IPS DF 4.7 (cell line): ENCODE data around the gene ZNF792.
"Not testable (repeated sequence)": the region's sequence is repeated elsewhere in the genome, so short reads cannot be mapped to it uniquely, and the experiment has no call there.

Experiments
- DNase-seq: peaks from one replicate; pipeline ENCODE4 v3.0.0-alpha.2; 2013; ENCODE audit warnings: low spot score; ENCODE audit errors: extremely low read depth

Gene ZNF792

DNA sequence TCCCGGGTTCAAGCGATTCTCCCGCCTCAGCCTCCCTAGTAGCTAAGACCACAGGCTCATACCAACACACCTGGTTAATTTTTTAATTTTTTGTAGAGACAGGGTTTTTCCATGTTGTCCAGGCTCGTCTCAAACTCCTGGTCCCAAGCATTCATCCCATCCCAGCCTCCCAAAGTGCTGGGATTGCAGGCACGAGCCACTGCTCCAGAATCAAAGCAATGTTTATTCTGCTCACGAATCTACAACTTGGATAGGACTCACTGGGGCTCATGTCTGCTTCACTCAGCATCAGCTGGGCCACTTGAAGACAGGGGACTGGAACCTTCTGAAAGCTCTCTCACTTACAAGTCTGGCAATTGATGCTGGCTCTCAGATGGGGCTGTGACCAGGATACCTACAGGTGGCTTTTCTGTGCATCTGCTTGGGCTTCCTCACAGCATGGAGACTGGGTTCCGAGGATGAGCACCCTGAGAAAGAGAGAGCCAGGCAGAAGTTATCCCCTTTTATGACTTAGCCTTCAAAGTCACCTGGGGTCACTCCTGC lies 8.2 kb upstream of the ZNF792 start:
- DNase-seq = no peak

DNA sequence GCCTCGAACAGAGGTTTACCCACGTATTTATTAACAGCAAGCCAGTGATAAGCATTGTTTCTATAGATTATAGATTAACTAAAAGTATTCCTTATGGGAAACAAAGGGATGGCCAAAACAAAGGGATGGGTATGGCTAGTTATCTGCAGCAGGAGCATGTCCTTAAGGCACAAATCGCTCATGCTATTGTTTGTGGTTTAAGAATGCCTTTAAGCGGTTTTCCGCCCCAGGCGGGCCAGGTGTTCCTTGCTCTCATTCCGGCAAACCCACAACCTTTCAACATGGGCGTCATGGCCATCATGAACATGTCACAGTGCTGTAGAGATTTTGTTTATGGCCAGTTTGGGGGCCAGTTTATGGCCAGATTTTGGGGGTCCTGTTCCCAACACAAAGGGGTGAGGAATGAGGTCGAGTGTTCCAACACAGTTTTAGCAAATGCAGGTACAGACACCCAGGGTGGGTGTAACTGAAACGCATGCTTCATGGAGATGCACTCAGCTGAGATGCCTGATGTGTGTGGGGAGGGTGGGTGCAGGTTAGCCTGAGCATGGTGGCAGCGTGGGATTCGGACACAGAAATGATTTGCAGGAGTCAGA lies 6.3 kb upstream of the ZNF792 start:
- DNase-seq = not testable (repeated sequence)

DNA sequence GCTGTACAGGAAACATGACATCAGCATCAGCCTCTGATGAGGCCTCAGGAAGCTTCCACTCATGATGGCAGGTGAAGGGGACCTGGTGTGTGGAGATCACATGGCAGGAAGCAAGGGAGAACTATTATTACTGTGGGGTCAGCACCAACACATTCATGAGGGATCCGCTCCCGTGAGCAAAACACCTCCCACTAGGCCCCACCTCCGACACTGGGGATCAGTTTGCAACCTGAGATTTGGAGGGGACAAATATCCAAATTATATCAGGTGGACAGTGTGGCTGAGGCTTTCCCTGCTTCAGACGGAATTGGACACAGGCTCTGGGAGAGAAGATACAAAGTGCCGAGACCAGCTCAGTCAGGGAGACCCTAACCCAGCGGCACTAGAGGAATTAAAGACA lies 5.7 kb upstream of the ZNF792 start:
- no peak for DNase-seq

DNA sequence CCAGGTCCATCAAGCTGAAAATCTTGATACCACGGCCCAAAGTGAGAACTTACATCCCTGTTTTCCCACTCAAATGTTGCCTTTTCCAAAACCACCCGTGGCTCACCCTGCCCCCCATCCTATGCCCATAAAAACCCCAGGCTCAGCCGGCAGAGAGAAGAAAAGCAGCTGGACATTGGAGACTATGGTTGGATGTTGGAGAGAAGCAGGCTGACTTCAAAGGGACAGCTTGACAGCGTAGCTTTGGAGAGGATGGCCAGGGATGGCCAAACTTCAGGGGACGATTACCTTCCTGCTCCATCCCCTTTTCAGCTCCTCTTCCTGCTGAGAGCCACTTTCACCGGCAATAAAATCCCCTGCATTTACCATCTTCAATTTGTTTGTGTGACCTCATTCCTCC lies 3.5 kb upstream of the ZNF792 start:
- no peak for DNase-seq

DNA sequence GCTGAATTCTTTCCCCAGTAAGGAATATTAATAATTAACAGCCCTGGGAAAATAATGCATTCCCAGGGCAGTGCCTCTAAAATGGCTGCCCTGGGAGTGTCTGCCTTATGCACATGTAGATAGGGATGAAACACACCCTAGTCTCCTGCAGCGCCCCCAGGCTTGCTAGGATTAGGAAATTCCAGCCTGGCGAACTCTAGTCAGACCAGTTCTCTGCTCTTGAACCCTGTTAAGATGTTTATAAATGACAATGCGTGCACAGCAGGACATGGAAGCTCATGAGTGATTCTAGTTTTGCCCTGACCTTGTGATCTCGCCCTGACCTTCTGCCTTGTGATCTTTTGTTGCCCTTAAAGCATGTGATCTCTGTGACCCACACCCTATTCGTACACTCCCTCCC lies 1.5 kb upstream of the ZNF792 start:
- not testable (repeated sequence) for DNase-seq

DNA sequence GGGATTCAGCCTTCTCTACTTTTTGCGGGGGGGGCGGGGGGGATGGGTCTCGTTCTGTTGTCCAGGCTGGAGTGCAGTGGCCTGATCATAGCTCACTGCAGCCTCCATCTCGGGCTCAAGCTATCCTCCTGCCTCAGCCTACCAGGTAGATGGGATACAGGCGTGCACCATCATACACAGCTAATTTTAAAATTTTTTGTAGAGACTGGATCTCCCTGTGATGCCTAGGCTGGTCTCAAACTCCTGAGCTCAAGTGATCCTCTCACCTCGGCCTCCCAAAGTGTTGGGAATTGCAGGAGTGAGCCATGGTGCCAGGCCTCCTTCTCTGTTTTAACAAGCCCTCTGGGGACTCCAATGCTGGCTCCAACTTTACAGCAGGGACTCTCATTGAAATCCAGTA lies 569 bp upstream of the ZNF792 start:
- DNase-seq = no peak

DNA sequence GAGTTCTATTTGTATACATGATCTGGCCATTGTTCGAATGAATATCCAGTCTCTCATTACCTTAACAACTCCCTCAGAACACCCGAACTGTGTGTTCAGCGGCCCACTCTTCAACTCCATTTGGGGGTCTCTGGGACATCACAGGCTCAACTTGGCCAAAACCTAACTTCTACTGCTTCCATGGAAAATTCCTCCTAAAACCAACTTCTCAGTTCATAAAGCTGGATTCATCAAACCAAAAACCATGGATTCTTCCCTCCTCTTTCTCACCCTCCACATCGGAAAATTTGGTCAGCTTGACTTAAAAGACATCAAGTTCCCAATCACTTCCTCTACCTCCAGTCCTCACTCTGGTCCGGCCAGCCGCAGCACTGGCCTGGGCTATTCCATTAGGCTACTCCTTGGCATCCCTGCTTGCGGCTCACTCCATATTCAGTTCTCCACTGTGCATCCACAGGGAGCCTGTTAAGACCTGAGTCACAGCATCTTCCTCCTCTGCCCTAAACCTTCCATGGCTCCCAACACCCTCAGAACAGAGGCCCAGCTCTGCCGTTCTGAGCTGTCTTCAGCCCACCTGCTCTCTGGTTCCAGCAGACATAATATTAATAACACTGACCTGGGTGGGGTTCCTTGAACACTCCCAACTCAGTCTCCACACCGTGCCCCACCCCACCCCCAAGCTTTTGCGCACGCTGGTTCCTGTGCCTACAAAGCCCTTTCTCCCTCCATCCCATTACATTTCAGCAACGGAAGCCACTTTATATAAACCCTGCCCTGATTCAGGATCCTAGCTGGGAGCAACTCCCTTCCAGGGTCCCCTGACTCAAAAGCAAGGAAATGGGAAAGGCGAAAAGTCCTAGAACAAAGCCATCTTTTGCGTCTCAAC lies 1.1 kb downstream of the ZNF792 start:
- no peak for DNase-seq

DNA sequence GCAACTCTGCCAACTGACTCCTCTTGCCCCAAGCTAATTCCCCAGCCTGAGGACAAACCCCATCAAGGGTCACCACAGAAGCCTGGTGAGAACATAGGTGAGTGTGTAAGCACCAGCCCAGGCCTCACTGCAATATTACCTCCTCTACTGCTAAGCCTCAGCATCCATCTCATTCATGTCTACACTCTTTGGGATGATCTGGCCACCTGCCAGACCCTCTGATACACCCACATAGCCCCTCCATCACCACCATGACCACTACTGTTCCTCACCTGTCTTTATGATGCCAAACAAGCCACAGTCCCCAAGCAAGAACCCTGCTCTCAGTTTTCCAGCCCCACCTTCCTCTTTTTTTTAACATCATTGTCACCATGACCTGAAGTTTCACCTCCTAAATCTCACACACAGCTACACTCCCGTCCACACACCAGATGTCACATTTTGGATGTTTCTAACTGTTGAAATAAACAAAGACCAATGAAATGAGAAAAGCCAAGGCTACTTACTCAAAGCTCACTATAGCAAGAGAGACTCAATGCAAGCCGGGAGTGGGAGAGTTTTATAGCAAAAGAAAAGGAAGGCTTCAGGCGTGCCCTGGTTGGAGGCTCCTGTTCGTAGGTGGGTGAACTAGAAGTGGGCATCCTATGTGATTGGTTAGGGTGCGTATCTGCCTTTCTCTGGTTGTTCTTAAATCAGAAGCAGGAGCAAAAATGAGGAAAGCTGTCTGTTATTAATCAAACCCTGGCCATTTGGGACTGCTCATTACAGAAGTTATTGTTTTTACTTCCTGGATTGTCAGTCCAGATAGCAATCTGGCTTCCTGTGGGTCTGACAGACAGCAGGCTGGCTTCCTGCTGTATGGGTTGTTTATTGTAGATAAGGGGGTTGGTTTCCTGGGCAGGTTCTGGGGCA lies 2.0 kb downstream of the ZNF792 start:
- no peak for DNase-seq

DNA sequence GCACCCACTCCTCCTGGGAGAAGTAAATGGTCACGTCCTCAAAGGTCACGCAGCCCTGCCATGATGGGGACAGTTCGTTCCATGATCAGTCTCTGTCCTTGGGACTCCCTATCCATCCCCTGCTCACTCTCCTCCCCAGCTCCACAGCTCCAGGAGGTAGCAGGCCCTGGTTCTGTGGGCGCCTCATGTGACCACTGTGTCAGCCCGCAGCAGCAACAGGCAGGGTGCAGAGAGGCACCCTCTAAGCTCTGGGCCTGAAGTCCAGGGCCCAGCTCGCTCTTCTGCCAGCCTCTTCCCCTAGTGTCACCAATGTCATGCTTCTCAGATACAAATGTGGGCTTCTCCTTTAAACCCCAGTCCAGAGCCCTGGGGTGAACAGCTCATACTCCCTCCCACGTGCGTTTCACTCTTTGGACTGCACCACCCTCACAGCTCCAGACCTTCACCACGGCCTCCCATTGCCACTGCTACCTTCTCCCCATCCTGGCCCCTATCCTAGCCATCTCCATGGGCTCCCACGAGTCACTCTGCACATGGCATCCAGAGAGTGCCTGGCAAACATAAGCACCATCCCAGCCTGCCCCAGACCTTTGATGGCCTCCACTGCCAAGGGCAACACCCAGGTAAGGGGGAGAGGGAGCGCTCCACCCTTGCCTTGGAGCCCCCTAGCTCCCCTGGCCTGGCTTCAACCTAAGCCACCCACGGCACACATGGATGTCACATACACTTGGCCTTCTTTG lies 2.9 kb downstream of the ZNF792 start:
- no peak for DNase-seq

DNA sequence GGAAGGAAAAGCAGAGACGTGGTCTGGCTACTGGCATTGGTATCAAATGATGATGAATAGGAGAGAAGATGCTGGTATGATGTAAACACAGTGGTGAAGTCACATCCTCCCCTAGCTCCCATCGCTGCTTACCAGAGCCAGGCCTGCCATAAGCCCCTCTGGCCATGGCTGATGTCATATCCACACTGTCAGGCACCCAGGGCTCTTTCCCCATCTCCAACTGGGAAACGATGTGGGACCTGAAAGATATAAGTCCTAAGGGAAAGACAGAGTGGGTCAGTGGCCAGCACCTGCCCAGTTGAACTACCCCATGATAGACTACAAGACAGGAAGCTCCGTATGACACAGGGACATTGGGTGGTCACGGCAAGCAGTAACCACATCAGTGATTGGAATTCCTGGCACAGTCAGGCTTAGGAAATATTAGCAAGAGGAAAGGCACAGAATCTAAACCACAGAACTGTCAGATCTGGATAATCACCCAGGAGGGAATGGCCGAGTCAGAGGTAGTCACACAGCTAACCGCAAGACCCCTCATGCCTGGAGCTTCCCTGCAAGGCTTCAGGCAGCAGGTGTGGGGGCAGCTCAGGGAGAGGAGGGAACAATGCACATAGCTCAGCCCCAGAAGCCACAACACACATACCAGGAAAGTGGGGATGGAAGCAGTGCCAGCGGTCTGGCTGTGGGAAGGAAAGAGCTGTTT lies 3.8 kb downstream of the ZNF792 start:
- no peak for DNase-seq

DNA sequence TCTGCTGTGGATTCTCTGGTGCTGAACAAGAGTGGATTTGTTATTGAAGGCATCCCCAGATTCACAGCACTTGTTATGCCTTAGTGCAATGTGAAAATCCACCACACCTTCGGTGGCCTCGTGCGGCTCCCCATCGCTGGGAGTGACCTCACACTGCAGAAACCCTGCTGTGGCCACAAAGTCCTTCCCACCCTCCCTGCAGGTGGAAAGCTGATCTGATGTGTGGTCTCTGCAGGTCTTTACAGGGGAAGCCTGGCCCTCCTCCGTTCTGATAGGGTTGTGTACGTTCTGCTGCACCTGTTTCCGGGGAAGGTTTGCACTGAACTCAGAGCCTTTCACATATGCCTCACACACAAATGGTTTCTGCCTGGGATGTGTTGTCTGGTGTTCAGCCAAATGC lies 5.0 kb downstream of the ZNF792 start:
- DNase-seq = no peak

DNA sequence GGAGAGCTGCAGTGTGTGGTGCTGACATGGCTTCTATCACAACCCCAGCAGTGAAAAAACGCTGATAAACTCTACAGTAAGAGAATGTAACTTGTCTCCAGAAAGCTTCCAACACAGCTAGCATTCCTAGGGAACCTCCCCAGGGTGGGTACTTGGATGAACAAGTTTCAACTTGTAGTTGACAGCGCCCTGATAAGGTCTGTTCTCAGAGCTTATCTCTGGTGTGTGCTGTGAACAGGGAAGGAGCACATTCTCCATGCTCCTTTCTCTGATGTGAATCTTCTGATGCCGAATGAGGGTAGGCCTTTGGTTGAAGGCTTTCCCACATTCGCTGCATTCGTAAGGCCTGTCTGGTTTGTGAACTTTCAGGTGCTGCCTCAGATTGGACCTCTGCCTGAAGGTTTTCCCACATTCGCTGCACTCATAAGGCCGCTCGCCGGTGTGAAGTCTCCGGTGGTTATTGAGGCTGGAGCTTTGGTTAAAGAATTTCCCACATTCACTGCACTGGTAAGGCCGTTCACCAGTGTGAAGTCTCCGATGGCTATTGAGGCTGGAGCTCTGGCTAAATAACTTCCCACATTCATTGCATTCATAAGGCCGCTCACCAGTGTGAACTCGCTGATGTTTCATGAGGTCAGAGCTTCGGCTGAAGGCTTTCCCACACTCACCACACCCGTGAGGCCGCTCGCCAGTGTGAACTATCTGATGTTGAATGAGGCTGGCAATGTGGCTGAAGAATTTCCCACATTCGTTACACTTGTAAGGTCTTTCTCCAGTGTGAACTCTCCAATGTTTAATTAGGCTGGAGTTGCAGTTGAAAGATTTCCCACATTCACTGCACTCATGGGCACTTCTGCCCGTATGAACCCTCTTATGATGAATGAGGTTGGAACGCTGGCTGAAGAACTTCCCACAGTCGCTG lies 5.9 kb downstream of the ZNF792 start:
- no peak for DNase-seq

DNA sequence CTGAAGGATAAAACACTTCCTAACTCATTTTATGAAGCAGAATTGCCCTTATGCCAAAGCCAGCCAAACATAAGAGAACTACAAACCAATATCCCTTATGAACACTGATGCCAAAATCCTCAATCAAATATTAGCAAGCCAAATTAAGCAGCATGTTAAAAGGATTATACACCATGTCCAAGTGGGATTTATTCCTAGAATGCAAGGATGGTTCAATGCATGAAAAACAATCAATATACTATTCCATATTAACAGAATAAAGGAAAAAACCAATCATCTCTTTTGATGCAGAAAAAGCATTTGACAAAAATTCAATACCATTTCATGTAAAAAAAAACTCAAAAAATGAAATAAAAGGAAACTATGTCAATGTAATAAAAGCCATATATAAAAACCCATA lies 10.9 kb downstream of the ZNF792 start:
- DNase-seq = no peak

DNA sequence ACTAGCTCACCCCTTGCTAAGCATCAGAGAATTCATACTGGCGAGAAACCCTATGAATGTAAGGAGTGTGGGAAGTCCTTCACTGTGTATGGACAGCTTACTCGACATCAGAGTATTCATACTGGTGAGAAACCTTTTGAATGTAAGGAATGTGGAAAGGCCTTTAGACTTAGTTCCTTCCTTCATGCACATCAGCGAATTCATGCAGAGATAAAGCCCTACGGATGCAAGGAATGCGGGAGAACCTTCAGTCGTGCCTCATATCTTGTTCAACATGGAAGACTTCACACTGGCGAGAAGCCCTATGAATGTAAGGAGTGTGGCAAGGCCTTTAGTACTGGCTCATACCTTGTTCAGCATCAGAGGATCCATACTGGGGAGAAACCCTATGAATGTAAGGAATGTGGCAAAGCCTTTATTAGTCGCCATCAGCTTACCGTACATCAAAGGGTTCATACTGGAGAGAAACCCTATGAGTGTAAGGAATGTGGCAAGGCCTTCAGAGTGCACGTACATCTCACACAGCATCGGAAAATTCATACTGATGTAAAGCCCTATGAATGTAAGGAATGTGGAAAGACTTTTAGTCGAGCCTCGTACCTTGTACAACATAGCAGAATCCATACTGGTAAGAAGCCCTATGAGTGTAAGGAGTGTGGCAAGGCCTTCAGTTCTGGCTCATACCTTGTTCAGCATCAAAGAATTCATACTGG lies 20.0 kb downstream of the ZNF792 start:
- DNase-seq = no peak

DNA sequence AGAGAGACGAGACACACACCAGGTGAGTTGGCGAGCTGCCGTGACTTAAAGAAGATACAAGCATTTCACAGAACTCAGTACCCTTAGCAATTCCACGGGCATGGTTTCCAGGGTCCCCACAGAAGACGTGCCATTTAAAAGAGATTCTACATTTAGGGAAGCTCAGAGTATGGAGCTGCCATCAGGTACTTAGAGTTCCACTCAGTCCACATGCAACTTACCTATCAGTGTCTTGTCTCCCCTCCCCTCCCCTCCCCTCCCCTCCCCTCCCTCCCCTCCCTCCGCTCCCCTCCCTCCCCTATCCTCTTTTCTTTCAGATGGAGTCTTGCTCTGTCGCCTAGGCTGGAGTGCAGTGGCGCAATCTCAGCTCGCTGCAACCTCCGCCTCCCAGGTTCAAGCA lies 25.1 kb downstream of the ZNF792 start:
- no peak for DNase-seq

DNA sequence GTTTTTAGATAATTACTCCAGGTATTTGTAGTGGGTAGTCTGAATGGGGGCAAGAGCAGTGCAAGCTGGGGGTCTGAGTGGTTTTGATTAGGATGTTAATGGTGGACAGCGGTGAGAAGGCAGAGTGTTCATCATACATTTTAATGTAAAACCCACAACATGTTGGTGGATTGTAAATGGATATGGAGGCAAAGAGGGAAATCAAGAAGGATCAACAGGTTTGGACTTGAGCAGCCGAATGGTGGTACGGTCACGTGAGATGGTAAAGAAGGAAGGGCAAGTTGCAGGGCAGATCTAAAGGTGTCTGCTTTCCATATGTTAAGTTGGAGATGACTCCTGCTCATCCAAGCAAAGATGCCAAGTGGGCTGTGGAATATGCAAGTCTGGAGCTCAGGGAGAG lies 27.8 kb downstream of the ZNF792 start:
- no peak for DNase-seq

DNA sequence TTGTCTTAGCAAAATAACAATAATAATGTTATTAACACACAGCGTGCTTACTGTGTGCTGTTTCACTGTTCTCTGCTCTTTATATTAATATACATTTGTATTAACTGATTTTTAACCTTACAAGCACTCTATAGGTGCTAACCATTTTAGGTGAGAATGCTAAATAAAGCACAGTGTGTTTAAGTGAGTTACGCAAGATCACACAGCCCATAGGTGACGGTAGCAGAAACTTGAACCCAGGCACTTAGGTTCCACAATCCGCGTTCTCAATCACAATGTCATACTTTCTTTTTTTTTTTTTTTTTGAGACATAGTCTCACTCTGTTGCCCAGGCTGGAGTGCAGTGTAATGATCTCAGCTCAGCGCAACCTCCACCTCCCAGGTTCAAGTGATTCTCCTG lies 31.5 kb downstream of the ZNF792 start:
- DNase-seq = no peak

DNA sequence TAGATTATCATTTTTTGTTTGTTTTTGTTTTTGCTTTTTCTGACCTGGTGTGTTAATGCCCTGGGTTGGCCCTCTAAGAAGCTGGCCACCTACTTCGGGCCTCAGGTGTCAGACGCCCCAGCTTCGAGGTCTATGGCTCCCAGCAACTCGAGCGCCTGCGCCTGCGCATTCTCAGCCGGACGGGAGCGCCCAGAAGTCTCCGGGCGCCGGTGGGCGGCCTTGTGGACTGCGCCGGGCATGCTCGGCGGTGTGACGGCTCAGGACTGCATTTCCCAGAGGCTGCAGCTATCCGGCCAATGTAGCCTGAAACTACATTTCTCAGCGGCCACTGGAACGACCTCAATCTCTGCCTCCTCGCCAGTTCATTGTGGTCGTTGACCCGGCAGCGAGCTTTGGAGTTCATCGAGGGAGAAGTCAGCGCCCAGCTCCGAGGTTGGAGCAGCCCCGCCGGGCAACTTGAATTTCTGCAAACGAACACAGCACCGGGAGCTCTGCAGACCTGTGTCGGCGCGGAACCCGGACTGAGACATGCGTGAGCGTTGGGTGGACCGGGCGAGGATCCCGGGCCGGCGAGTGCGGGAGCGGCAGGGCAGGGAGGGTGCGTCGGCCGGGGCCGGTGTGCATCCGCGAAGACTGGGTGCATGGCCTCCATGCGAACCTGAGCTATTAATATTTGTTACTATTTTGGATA lies 37.2 kb downstream of the ZNF792 start, which contains the start of gene ZNF30:
ZNF30 (plus strand) TSS at position 219 of the 691 bp plus-strand sequence. CDS start 3,045 bp downstream, outside the sequence.
- DNase-seq = peak; percentile 64
